Omental fat pad (tissue), 4 donors: ENCODE results near the gene NR2C2. TPM values are rescaled to one million over a fixed set of nuclear protein-coding genes. Genes with fewer than 3 reads are reported as not detected.
"Not testable (repeated sequence)": the region's sequence is repeated elsewhere in the genome, so short reads cannot be mapped to it uniquely, and the experiment has no call there.

Experiments
- ATAC-seq: fragments of 150-250 bp; one replicate; pipeline ENCODE4 v1.9.1; 2016; ENCODE audit warnings: mild to moderate bottlenecking, moderate library complexity; ENCODE audit not compliant: low FRiP score
- DNase-seq: peaks from one replicate; pipeline ENCODE4 v3.0.0-alpha.2; 2019; ENCODE audit warnings: low spot score
- total RNA-seq, 4 donors: library from RNA; depleted of rRNA; stranded (reverse); fragments of >200 nt; gene quantifications; one replicate each; pipeline ENCODE4 v1.1.0, GENCODE V29; 2016
- TF ChIP-seq, protein P1 (sequence below), 3 donors: fragments of 450-650 bp; IDR thresholded peaks; one replicate each; pipeline ENCODE4 v1.5.1; 2016 to 2017; ENCODE audit warnings: antibody characterized with exemption in 3 of 3, mild to moderate bottlenecking in 3 of 3, moderate library complexity in 2 of 3

Gene NR2C2
- 10 to 100 TPM; 25.8 to 45.1 (median 37.8) TPM for total RNA-seq

DNA sequence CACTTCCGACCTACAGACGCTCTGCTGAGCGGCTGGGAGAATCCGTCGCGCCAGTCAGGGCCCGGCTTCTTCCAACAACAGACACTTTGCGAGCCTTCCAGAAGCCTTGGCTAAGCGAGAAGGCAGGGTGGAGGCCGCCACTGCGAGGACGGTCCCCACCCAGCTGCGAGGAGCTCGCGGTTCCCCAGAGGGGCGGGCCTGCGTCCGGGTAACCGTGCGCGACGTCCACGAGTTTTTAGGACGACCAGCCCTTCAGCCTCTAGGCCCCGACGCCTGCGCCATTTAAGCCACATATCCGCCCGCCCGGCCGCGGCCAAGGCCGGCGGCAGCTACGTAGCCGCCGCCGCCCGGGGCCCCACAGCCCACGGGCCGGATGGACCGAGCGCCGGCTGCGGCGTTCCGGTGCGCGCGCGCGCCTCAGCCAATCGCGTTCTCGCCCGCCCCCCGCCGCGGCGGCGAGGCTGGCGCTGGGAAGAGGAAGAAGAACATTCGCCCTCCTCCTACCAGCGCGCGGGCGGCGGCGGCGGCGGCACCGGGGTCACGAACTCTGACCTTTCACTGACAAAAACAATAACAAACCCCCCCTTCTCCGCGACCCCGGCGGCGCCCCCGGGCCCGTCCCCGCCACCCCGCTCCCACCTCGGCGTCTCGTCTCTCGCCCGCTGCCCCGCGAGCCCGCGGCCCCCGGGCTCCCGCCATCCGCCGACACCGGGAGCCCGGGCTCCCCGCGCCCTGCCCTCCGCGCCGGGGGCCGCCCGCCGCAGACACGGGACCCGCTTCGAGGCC lies at the start of gene NR2C2:
Gene NR2C2, plus strand, starts transcription at position 484 of the 786 bp plus-strand sequence. CDS start 56,332 bp downstream, outside the sequence.
- TF ChIP-seq, protein P1, sequence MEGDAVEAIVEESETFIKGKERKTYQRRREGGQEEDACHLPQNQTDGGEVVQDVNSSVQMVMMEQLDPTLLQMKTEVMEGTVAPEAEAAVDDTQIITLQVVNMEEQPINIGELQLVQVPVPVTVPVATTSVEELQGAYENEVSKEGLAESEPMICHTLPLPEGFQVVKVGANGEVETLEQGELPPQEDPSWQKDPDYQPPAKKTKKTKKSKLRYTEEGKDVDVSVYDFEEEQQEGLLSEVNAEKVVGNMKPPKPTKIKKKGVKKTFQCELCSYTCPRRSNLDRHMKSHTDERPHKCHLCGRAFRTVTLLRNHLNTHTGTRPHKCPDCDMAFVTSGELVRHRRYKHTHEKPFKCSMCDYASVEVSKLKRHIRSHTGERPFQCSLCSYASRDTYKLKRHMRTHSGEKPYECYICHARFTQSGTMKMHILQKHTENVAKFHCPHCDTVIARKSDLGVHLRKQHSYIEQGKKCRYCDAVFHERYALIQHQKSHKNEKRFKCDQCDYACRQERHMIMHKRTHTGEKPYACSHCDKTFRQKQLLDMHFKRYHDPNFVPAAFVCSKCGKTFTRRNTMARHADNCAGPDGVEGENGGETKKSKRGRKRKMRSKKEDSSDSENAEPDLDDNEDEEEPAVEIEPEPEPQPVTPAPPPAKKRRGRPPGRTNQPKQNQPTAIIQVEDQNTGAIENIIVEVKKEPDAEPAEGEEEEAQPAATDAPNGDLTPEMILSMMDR (IDR thresholded peaks at IDR 0.05): no peak
- DNase-seq (peak; percentile 67), ATAC-seq (peak; percentile 81)

DNA sequence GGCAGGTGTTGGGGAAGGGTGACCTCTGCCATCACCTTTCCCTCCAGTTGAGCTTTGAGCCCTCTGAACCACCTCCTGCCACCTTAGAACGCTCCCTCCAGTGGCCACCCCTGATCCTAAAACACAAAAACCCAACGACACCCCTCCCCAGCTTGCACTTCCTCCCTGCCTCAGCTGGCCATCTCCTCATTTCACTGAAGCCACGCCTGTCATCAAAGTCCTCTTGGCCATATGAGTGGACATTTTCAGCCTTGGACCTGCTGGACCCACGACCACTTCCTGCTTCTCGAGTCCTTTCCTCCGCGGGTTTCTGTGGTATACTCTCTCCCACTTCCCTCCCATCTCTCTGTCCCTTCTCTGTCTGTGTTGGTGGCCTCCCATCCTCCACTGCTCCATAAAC lies 48.5 kb upstream of the NR2C2 start:
- ATAC-seq: no peak
- TF ChIP-seq, protein P1 (IDR thresholded peaks at IDR 0.05): no peak
- no peak for DNase-seq

DNA sequence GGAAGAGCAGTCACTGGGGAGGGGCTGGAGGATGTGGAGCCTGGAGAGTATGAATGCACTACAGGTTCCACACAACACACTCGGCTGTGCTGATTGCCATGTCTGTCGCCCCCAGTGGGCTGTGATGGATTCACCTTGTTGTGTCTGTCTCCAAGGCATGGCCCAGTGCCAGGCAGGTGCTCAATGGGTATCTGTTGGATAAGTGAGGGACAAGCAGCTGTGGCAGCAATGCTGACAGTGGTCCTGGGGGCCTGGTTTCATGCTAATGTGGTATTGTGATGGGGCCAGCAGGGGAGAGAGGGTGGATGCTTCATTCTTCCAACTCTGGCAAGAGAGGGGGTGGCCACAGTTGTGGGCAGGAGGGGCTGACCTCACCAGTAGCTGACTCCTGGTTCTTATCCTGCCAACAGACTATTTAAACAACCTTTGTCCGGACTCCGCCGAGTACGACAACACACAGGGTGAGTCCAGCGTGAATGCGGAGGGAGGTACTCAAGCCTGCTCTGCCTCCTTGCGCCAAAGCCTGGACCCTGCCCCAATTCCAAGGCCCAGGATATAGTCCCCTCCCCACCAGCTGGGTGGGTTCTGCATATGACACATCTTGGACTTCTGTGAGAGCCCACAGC lies 47.3 kb upstream of the NR2C2 start:
- no peak for ATAC-seq
- DNase-seq: no peak
- TF ChIP-seq, protein P1 (IDR thresholded peaks at IDR 0.05): no peak

DNA sequence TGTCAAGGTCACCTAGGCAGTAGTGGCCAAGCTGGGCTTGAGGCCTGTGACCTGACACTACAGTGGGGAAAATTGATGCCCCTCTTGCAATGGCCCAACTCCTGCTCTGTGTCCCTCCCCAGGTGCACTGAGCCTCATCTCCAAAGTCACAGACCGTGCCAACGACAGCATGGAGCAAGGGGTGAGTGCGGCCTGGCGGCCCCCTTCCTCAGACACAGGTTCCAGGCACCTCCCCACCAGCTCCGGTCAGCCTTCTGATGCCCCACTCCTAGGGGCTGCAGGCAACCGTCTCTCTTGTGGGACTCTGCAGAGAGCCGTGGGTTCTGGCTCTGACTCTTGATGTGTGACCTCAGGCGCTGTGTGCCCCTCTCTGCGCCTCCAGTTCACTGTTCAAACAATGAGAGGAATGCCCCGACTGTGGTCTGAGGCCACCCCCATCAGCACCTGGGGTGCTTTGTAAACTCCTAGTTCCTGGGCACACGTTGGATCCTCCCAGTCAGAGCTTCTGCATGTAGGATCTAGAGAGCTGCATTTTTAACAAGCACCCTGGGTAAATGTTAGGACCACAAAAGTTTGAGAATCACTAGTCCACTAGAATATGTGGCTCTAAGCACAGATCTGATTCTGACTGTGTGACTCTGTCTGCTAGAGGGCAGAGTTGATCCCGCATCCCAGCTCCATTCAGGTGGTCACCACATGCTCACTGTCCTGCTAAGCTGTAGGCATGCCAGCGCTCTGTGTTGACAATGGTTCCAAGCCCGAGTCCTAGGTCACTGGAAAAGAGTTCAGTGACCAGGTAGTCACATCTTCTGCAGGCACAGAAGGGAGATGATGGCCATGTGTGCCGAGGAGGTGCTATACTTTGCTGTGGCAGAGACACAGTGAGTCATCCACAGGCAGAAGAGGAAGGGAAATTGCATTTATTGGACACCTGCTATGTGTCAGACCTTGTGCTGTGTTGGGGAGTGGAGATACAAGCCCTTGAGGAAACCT lies 46.2 kb upstream of the NR2C2 start:
- no peak for ATAC-seq
- DNase-seq: no peak
- TF ChIP-seq, protein P1 (IDR thresholded peaks at IDR 0.05): no peak

DNA sequence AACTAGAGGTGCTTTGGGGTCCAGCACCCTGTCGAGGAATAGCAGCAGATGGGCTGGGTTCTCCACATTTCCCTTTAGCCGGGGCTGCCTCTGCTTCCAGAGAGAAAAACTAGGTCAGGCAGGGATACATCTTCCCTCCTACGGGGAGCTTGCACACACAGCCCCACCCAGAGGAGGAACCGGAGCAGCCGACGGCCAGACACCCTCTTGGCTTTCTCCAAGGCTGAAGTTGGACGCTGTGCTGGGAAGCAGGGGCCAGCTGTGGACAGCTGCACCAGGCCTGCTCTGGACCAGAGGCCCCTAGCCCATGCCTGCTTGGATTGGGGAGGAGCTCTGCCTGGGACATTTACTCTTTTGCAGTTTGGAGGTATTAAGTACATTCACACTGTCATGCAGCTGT lies 44.7 kb upstream of the NR2C2 start:
- DNase-seq (no peak), ATAC-seq (peak; percentile 46)

DNA sequence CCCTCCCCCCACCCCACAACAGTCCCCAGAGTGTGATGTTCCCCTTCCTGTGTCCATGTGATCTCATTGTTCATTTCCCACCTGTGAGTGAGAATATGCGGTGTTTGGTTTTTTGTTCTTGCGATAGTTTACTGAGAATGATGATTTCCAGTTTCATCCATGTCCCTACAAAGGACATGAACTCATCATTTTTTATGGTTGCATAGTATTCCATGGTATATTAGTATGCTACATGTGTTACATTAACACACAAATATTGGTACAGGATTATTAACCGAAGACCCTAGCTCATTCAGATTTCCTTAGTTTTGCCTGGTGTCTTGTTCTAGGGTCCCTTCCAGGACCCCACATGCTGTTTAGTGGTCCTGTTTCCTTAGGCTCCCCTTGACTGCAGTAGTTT lies 43.9 kb upstream of the NR2C2 start:
- not testable (repeated sequence) for DNase-seq, ATAC-seq

More for the DNA sequence above, 44.7 kb upstream of the NR2C2 start:
- TF ChIP-seq, protein P1 (IDR thresholded peaks at IDR 0.05): no peak
